Suppressor macrophage treated with lipopolysaccharide for 1 hour (primary cell): Measurements from ENCODE around the gene TLR9.
A peak's percentile ranks its signal among the peaks of the same experiment; 100 is the strongest.

ENCODE experiments used
- DNase-seq, 3 donors: peaks; one replicate each; pipeline ENCODE4 v3.0.0-alpha.2; 2020 to 2022

TLR9 gene

DNA sequence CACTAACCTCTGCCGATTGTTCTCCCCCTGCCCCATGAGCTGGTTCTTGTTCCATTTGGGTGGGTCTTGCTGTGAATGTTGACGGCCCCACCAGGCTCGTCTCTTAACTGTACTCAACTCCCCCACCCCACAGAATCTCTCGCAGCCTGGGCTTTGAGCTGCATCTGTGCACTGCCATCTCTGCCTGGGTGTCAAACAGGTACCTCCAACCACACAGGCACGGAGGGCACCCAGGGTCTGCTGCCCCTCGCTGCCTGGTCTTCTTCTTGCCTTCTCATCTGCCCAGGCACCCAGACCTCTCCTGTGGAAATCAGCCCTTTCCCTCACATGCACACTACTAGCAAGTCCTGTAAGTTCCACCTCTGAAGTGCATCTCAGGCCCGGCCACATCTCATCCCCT is 10.1 kb downstream of the TLR9 start:
- no peak for DNase-seq

DNA sequence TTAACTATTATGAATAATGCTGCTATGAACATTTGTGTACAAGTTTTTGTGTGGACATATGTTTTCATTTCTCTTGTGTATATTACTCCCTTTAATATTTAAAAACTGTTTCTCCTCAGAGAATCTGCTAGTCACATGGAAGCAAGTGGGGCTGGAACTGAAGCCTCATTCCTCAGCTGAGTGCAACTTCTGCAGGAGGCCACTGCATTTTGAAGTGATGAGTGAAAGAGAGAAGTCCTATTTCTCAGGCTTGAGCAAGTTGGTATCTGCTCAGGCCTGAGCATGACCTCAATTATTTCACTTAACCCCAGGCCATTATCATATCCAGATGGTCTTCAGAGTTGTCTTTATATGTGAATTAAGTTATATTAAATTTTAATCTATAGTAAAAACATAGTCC is 11.5 kb downstream of the TLR9 start:
- no peak for DNase-seq

DNA sequence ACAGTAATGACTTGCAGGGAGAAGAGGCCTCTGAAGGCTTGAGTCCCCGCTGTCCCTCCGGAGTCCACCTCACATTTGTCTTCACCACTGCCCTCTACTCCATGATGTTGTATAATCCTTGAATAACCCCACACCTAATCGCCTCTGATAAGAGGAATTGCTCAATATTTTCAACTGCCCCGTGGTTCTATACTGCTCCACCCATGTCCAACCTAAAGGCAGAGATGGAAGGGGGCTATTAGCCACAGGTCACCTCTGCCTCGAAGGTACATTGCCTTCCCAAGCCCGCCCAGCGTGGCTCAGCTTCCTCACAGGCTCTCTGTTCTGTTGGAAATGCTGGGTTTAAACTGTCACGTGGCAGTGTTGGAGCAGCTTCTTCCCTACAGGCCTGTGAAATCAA is 12.4 kb downstream of the TLR9 start:
- DNase-seq: no peak

DNA sequence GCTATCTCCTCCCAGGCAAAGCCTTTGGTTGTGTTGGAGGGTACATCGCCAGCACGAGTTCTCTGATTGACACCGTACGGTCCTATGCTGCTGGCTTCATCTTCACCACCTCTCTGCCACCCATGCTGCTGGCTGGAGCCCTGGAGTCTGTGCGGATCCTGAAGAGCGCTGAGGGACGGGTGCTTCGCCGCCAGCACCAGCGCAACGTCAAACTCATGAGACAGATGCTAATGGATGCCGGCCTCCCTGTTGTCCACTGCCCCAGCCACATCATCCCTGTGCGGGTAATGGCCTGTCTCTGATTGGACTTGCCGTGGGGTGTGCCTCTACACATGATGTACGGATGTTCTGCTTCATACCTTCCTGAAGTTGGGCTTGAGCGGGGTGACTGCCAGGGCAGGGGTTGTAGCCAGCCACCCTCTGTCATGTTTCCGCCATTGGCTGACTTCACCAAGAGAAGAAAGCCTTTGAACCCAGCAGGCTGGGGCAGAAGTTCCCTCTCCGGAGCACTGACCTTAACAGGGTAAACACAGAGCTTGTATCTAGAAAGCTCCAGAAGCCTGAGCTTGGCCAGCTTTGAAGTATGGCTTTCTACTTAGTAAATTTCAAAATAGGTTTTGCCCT is 14.1 kb downstream of the TLR9 start:
- no peak for DNase-seq

DNA sequence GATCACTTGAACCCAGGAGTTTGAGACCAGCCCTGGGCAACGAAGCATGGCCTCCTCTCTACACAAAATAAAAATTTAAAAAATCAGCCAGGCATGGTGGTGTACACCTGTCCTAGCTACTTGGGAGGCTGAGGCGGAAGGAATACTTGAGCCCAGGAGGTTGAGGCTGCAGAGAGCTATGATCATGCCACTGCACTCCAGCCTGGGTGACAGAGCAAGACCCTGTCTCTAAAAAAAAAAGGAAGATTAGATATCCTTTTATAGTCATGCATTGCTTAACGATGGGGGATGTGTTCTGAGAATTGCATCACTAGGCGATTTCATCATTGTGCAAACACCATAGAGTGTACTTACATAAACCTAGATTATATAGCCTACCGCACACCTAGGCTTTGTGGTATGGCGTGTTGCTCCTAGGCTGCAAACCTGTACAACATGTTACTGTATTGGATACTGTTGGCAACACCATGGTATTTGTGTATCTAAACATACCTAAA is 14.8 kb downstream of the TLR9 start:
- DNase-seq: peak; percentile 68 to 83 (median 79)

DNA sequence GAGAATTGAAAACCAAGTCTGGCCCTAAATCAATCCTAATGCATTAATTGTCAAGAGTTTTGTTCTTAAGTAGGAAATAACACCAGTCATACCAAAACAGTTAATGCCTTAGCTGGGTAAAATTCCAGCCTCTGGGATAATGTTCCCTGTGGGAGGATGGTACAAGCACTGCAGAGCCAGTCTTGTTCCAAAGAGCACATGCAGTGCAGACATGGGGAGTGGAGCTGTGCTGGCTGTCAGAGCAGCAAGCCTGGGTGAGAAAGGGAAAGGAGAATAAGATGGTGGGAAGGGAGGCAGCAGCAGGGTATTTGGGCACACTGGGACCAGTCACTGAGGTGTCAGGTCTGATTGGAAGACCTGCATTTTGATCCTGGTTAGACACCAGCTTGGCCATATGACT is 15.4 kb downstream of the TLR9 start:
- no peak for DNase-seq

DNA sequence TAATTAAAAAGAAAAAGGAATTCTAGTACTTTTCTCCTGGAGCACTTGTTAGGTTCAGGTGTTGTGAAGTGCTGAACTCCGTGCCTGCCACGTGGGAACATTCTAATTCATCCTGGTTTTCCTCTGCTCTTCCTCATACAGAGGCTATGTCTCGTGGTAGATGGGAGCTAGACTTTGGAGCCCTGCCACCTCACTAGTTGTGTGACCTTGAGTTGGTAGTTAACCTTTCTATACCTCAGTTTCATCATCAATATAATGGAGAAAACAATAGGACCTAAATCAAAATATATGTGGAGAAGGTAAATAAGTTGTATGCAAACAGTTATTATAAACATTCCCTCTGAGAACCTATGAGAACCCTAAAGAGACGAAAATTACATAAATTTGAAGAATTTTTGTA is 16.9 kb downstream of the TLR9 start:
- no peak for DNase-seq

DNA sequence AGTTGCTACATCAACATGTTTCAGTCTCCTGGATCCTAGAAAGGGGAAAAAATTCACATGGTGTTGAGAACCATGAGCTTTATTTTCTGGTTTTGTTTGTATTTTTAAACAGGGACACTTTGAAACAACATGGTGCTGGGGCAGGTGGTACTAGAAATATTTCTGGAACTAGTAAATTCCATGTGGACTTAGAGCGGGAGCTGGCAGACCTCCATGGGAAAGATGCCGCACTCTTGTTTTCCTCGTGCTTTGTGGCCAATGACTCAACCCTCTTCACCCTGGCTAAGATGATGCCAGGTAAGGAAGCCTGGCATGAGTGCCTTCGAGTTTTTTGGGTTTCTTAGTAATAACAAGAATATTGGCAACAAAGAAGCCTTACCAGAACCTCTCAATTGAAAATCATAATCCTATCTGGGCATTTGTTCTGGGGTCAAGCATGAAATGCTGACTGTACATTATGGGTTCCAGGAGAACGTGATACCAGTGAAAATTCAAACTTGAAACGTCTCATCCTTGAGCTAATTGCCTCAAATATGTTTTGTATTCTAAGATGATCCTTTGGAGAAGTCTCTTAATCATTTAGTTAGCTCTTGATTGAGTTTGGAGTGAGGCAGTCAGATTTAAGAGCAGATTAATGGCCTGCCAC is 19.6 kb downstream of the TLR9 start:
- no peak for DNase-seq

DNA sequence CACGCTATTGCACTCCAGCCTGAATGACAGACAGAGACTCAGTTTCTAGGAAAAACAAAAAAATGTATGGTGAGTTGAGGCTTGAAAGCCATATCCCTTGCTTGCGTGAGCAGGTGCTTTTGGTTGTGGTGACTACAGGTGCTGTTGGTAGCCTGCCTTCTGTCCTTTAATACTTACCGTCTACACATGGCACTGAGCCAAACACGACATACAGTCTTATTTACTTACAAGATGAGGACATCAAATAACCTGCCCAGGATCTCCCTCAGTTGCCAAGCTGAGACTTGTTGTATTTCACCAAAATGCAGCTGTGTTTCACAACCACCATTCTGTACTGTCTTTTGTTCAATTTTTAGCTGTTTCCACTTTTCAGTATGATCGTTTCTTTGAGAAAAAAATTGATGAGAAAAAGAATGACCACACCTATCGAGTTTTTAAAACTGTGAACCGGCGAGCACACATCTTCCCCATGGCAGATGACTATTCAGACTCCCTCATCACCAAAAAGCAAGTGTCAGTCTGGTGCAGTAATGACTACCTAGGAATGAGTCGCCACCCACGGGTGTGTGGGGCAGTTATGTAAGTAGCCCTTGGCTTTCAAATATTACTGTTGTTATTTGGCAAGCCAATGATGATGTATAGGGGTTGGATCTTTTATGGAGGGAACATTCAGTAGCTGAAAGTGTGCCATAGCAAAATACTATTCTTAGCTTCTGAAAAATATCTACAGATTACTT is 20.9 kb downstream of the TLR9 start:
- DNase-seq: peak; percentile 76 to 84 (median 79)

DNA sequence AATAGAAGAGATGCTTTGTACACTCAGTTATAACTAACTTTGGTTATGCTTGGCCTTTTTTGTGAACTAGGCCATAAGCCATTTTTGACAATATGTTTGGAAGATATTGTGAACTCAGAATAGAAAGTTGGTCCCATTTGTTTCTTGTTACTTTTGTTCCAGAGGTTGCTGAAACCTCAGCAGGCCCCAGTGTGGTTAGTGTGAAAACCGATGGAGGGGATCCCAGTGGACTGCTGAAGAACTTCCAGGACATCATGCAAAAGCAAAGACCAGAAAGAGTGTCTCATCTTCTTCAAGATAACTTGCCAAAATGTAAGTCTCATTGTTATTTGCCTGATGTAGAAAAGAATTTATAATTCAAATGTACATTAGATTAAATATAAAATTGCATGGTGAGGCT is 21.7 kb downstream of the TLR9 start:
- no peak for DNase-seq

DNA sequence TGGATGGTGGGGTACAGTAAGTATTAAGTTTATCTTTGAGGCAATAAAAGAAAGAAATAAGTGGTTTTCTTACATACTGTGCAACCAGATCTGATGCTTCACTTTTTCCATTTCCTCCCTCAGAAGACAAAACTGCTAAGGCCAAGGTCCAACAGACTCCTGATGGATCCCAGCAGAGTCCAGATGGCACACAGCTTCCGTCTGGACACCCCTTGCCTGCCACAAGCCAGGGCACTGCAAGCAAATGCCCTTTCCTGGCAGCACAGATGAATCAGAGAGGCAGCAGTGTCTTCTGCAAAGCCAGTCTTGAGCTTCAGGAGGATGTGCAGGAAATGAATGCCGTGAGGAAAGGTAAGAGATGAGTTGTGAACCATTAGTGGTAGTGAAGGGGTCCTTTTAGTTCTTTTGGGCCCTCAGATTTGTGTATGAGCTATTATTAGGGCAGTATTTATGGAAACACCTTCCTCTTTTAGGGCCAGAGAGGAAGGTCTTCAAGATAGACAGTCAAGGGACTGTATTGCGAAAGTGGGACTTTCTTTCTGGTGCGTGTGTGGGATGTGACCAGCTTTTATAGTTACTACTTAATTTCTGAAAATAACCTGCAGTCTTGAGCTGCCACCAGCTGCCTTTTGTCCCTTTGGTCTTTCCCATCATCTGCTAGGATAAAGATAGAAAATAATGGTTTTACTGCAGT is 22.9 kb downstream of the TLR9 start:
- DNase-seq: peak; percentile 82 to 92 (median 89)

DNA sequence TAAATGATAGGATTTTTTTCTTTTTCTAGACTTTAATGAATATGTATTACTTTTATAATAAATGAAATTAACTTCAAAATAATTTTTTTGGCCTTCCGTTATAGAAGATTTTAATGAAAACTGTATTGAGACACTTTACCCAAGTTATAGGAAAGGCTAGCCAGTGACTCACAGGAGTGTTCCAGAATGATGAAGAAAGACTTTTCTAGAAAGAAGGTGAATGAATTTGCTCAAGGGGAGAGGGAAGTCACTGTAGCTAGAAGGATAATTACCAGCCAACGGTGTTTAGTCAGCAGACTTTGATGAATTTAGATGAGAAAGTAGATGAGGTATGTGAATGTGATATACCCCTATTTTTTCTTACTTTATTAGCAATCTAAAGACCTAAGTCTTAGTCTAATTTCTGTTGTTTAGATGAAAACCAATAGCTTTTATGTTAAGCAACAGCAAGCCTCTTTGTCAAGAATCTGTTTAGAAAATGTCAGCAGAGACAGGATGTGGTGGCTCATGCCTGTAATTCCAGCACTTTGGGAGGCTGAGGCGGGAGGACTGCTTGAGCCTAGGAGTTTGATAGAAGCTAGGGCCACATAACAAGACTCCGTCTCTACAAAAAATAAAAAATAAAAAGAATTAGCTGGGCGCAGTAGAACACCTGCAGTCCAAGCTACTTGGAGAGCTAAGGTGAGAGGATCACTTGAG is 24.3 kb downstream of the TLR9 start:
- peak; percentile 37 to 73 (median 64) for DNase-seq

DNA sequence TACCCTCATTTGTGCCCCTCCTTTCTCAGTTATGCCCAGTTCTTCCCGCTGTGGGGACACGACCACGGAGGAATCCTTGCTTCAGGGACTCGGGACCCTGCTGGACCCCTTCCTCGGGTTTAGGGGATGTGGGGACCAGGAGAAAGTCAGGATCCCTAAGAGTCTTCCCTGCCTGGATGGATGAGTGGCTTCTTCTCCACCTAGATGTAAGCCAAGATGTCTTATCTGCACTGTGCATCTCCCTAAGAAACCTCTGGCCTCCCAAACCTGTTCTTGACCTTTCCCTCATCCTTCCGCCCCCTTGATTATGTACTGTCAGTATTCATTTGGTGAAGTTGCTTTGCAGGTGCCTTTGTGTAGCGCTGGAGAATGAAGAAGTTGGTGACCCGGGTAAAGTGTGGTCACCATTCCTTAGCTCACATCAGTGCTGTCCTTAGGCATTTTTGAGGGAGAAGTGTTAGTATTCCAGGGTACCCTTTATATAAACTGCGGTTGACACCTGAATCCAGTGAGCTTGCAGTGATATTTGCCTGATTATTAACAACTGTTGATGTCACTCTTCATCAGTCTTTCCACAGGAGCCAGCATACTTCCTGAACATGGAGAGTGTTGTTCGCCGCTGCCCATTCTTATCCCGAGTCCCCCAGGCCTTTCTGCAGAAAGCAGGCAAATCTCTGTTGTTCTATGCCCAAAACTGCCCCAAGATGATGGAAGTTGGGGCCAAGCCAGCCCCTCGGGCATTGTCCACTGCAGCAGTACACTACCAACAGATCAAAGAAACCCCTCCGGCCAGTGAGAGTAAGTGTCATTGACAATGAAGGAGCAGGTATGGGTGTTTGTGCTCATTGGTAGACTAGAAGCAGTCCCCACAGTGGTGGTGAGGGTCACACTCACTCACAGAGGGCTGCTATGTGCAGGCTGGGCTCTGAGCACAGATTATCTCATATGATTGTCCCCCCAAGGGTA is 26.5 kb downstream of the TLR9 start:
- no peak for DNase-seq

DNA sequence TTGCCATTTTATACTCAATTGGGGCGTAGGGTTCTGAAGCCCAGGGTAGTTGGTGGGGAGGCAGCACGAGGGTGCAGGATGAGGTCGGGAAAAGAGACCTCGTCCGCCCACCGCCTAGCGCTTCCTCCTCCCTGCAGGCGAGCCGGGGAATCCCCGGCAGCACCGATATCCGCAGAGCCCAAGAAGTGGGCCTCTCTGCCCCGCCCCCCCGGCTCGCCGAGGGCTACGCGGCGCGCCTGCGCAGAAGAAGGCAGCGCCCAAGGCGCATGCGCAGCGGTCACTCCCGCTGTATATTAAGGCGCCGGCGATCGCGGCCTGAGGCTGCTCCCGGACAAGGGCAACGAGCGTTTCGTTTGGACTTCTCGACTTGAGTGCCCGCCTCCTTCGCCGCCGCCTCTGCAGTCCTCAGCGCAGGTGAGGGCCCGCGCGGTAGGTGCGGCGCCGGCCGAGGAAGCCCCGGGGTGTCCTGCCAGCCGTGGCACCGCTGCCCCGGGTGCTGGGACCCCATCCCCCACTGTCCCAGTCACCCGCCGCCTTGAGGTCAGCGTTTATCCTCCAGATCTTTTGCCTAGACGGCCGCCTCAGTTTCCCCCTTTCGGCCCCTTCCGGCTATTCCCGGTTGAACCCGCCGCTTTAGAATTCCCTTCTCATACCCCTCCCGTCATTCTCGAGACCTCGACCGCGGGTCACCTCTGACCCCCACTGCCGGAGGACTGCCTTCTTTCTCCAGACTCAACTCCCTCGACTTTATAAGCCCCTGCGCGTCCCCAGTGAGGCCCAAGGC is 27.4 kb downstream of the TLR9 start, which contains the start of gene ALAS1:
ALAS1 (plus strand) TSS at position 319 of the 784 bp plus-strand sequence. CDS start 1,082 bp downstream, outside the sequence.
- peak; percentile 97 to 99 (median 98) for DNase-seq

DNA sequence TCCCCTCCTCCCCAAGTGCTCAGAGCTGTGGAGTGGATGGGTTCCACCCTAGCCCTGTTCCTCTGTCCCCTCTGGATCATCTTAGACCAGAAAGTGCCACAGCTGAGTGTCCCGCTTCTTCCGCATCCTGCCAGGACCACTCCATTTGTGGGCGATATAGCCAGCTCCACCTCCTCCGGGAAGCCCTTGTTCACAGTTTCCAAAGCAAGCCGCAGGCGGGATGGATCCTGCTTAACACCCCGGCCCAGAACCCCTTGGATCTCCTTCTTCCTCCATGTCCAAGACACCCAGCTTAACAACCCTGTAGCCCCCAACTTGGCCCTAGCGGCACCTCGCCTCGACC is 28.0 kb downstream of the TLR9 start:
- no peak for DNase-seq

DNA sequence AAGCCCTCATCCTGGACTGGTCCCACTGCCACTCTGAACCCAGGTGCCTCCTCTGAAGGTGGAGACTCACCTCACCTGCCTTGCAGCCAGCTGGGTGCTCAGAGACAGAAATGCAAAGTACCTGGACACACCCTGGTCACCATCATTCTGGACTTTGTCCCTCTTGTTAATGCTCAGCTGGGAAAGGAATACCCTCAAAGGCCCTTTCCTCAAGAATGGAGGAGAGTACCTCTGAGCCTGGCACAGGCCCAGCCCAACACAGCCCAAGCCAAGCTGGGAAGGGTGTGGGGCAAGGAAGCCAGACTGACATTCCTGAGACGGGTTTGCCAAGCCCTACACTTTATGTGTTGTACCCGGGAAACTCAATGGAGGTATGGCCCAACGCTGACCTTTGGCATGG is 28.5 kb downstream of the TLR9 start:
- no peak for DNase-seq

DNA sequence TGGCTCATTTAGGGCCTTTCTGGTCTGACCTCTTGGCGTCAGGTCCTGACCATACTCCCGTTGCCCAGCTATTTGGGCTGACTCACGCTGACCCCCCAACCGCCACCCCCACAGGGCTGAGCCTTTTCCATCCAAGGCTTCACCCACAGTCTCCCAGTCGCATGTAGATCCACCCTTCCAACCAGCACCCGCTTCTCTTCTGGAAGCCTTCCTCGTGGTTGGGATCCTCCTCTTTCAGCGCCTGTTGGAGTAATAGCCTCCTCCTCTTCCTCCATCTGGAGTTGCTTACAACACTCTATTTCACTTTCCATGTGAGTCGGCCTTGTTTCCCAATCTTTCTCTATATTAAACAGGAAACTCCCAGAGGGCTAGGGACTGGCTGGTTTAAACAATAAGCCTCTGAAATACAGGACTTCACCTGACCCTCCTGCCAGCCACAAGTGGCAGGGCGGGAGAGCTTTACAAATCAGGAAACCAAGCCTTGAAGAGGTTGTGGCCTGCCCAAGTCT is 29.6 kb downstream of the TLR9 start:
- peak; percentile 92 to 98 (median 96) for DNase-seq

DNA sequence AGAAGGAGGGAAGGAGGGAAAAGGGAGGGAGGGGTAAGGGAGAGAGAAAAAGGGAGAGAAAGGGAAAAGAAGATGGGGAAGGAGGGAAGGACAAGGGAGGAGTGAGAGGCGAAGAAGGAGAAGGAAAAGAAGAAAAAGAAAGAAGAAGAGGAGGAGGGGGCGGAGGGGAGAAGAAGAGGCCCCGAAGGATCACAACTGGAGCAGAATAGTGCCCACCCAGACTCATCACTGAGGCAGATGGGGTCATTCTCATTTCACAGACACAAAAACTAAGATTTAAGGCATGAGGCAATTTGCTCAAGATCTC is 30.2 kb downstream of the TLR9 start:
- DNase-seq: no peak

DNA sequence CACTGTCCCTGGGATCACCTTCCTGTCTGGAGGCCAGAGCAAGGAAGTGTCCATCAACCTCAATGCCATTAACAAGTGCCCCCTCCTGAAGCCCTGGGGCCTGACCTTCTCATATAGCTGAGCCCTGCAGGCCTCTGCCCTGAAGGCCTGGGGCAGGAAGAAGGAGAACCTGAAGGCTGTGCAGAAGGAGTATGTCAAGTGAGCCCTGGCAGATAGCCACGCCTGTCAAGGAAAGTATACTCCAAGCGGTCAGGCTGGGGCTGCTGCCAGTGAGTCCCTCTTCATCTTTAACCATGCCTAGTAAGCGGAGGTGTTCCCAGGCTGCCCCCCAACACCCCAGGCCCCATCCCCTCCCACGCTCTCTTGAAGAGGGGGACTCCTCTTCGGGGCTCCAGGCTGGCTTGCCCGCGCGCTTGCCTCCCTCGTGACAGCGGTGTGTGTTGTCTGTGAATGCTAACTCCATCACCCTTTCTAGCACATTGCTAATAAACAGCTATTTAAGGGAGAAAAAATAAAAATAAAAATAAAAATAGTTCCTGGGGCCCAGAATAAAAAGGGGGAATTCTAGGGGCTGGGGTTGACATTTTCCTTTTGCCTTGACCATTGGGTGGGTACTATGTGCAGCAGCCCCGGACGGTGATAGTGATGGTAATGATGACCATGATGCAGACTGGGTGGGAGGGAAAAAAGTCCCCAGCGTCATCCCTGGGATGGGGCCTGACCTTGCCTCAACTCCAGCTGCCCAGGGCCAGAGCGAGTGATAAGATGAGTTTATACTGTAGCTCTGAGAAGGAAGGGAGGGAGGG is 30.8 kb downstream of the TLR9 start:
- peak; percentile 52 to 70 (median 66) for DNase-seq

DNA sequence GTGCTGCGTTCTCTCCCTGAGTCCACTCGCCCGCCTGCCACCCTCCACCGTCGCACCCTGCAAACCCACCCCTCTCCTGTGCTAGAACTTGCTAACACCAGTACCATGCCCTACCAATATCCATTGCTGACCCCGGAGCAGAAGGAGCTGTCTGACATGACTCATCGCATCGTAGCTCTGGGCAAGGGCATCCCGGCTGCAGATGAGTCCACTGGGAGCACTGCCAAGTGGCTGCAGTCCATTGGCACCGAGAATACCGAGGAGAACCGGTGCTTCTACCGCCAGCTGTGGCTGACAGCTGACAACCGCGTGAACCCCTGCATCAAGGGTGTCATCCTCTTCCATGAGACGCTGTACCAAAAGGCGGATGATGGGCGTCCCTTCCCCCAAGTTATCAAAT is 32.4 kb downstream of the TLR9 start:
- DNase-seq: peak; percentile 41 to 51 (median 49)
